Measurements from ENCODE around the gene E2F2. TPM values are rescaled to one million over a fixed set of nuclear protein-coding genes. Genes with fewer than 3 reads are reported as not detected.

Gene E2F2
- total RNA-seq, 1 experiment from 2014 or later, result 0.89 TPM

DNA sequence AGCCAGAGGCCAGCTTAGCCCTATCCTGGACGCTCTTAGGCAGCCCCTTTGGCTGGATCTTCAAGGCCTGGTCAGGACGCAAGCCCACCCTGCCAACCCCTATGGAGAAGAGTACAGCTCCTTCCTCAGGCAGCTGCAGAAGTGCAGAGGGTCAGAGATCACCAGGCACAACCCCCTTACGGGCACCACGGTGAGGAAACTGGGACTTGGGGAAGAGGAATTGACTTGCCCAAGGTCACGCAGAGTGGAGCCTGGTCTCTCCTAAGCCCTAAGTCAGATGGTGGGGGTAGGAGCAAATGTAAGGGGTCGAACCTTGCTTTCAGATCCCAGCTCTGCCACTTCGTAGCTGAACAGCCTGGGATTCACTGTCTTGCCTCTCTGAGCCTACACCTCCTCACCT, 3.7 kb downstream of the E2F2 start:
- peaks cover 29% of the 10 kb centered on the region for H3K4me1 Mint-ChIP-seq (ENCODE audit: insufficient read depth, unreplicated experiment)
- no peaks in the 10 kb centered on the region for H3K27me3 Mint-ChIP-seq (ENCODE audit: insufficient read depth, unreplicated experiment)
- BruUV-seq (replicated peaks), result no TSS peak
- ChIA-PET CTCF (interaction anchor here (0.6 to 4.1 kb wide), 5 partner anchors 13 to 110 kb away, joined by 3 to 39 read pairs (median 5); no protein-coding TSS in a partner anchor), POLR2A (interaction anchor here (0.6 to 1.9 kb wide), 8 partner anchors 13 to 354 kb away, joined by 3 to 8 read pairs (median 4); partner anchors contain the start of genes HNRNPR and RPL11)
- H3K27ac Mint-ChIP-seq (ENCODE audit: low read depth, unreplicated experiment), result no peak overlapping the region
- intact Hi-C loops (cut with micrococcal nuclease), result no loop called here
- no peak for DNase-seq (ENCODE audit: unreplicated experiment)
- no peak overlapping the region for H3K4me3 Mint-ChIP-seq (ENCODE audit: unreplicated experiment)
- no peak for TF ChIP-seq CTCF (IDR thresholded peaks at IDR 0.05; ENCODE audit: unreplicated experiment)
- H3K9me3 Mint-ChIP-seq (ENCODE audit: unreplicated experiment), result no peaks in the 10 kb centered on the region
- H3K36me3 Mint-ChIP-seq (ENCODE audit: insufficient read depth, unreplicated experiment), result peaks cover 6% of the 10 kb centered on the region

DNA sequence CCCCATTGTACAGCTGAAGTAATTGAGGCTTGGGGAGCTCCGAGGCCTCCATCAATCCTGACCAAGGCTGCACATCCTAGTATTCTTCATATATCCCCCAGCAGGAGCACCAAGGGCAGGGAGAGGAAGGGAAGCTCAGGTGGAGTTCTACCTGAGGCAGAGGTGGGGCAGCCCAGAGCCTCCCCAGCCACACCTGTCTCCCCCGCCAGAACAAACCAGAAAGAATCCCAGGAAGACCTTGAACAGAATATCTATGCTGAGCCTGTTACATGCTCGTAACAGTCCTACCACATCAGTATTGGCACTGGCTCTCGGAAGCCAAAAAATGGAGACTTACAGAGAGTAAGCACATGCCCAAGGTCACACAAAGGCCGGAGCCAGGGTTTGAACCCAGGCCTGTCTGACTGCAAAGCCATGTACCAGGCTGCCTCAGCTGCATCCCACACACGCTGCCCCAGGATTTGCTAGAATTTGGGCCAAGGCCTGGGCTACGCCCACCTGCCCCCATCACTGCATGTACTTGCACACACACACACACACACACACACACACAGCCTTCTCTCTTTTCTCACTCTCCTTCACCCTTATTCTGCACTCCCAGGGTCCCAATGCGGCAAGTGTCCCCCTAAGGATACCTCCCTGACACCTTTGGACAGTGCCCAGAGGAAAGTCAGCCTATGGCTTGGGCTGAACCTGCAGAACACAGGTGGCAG, 4.5 kb downstream of the E2F2 start:
- H3K9me3 Mint-ChIP-seq (ENCODE audit: unreplicated experiment), result no peaks in the 10 kb centered on the region
- no peak for DNase-seq (ENCODE audit: unreplicated experiment)
- ChIA-PET POLR2A (interaction anchor here (0.9 kb wide), 1 partner anchor 40 kb away, joined by 4 read pairs; no protein-coding TSS in a partner anchor), CTCF (interaction anchor here (1.2 to 4.1 kb wide), 3 partner anchors 13 to 69 kb away, joined by 3 to 39 read pairs (median 5); no protein-coding TSS in a partner anchor)
- no peaks in the 10 kb centered on the region for H3K27me3 Mint-ChIP-seq (ENCODE audit: insufficient read depth, unreplicated experiment)
- intact Hi-C loops (cut with micrococcal nuclease), result no loop called here
- no peak for TF ChIP-seq CTCF (IDR thresholded peaks at IDR 0.05; ENCODE audit: unreplicated experiment)
- H3K27ac Mint-ChIP-seq (ENCODE audit: low read depth, unreplicated experiment), result no peak overlapping the region
- no peak overlapping the region for H3K4me3 Mint-ChIP-seq (ENCODE audit: unreplicated experiment)
- H3K36me3 Mint-ChIP-seq (ENCODE audit: insufficient read depth, unreplicated experiment), result peaks cover 6% of the 10 kb centered on the region
- peaks cover 27% of the 10 kb centered on the region for H3K4me1 Mint-ChIP-seq (ENCODE audit: insufficient read depth, unreplicated experiment)
- BruUV-seq (replicated peaks), result no TSS peak

DNA sequence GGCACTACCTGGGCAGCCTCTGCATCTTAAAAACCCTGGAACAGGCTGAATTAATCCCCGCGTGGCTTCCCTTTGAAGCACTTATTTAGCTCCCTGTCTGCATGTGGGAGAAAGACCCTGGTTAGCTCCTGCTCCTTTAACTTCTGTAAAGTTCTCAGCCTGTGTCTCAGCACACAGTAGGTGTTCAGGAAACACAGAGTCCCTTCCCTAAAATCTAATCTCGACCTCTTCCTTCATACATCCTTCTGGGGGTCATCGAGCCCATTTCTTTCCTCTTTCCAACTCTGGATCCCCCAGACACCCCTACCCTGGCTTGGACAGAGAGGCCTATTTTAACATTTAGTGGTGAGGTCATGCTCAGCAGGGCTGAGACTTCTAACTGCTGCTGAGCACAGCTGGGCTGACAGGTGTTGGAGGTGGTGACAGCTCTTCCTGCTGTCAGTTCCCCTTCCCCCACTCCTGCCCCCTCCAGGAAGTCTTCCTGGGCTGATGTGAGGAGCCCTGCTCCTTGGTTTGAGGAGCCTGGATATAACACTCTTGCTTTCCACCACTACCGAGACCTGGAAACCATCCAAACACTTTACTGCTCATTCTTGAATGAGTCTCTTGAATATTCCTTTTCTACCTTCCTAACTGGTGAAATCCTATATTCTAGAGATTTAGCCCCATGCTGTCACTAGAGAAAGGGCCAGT, 5.3 kb downstream of the E2F2 start:
- intact Hi-C loops (cut with micrococcal nuclease), result no loop called here
- peaks cover 6% of the 10 kb centered on the region for H3K36me3 Mint-ChIP-seq (ENCODE audit: insufficient read depth, unreplicated experiment)
- H3K9me3 Mint-ChIP-seq (ENCODE audit: unreplicated experiment), result no peaks in the 10 kb centered on the region
- TF ChIP-seq CTCF (IDR thresholded peaks at IDR 0.05; ENCODE audit: unreplicated experiment), result no peak
- peaks cover 23% of the 10 kb centered on the region for H3K4me1 Mint-ChIP-seq (ENCODE audit: insufficient read depth, unreplicated experiment)
- H3K27me3 Mint-ChIP-seq (ENCODE audit: insufficient read depth, unreplicated experiment), result no peaks in the 10 kb centered on the region
- no peak for DNase-seq (ENCODE audit: unreplicated experiment)
- no peak overlapping the region for H3K4me3 Mint-ChIP-seq (ENCODE audit: unreplicated experiment)
- no TSS peak for BruUV-seq (replicated peaks)
- H3K27ac Mint-ChIP-seq (ENCODE audit: low read depth, unreplicated experiment), result no peak overlapping the region
- ChIA-PET CTCF (interaction anchor here (0.6 to 4.1 kb wide), 4 partner anchors 28 to 283 kb away, joined by 3 to 39 read pairs (median 4); no protein-coding TSS in a partner anchor), POLR2A (interaction anchor here (0.6 to 1.4 kb wide), 4 partner anchors 9 to 158 kb away, joined by 3 read pairs; no protein-coding TSS in a partner anchor)

Measured in MCF 10A (cell line).